ENCODE measurements around the gene GJC2. TPM values are rescaled to one million over a fixed set of nuclear protein-coding genes. Genes with fewer than 3 reads are reported as not detected.
"Not testable (repeated sequence)": the region's sequence is repeated elsewhere in the genome, so short reads cannot be mapped to it uniquely, and the experiment has no call there.

The GJC2 gene
- total RNA-seq, 1 donor from 2014 or later, result 1.3 TPM

GRCh38 chr1:228168563-228169270 is 19.0 kb downstream of the GJC2 start:
- no peaks in the 10 kb centered on the region for H3K36me3 Mint-ChIP-seq
- no peak for TF ChIP-seq CTCF (conservative IDR thresholded peaks at IDR 0.05)
- H3K27me3 Mint-ChIP-seq, result no peaks in the 10 kb centered on the region
- H3K4me1 Mint-ChIP-seq (ENCODE audit: unreplicated experiment), result peaks cover 9% of the 10 kb centered on the region
- H3K4me3 Mint-ChIP-seq, result no peak overlapping the region
- DNase-seq (ENCODE audit: extremely low spot score, unreplicated experiment), result no peak
- peak overlapping the region; percentile 66 for H3K27ac Mint-ChIP-seq
- H3K9me3 Mint-ChIP-seq, result no peaks in the 10 kb centered on the region

- Mint-ChIP-seq H3K4me1 (ENCODE audit: unreplicated experiment) (peaks cover 9% of the 10 kb centered on the region), H3K27ac (peak overlapping the region; percentile 66)
- DNase-seq (ENCODE audit: extremely low spot score, unreplicated experiment), result no peak
Measured at GRCh38 chr1:228169345-228169744, 19.6 kb downstream of the GJC2 start.

DNA sequence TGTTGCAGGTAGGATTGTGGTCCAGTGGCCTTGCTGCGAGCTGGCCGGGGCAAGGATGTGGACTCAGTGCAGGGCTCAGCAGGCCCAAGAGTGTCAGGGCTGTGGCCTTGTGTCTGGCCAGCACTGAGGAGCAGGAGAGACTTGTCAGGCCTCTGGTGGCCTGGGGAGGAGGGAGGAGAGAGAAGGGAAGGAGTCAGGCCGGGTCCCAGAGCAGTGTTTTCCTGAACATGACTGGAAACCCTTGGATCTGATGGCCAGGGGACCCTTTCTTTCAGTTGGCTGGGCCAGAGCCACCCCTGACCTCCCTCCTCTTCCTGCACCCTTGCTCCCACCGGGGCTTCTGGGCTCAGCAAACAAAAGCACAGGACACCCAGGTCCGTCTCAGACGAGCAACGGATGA is 20.9 kb downstream of the GJC2 start:
- no peak for TF ChIP-seq CTCF (conservative IDR thresholded peaks at IDR 0.05)
- Mint-ChIP-seq H3K27me3 (no peaks in the 10 kb centered on the region), H3K27ac (no peak overlapping the region), H3K4me3 (no peak overlapping the region), H3K4me1 (ENCODE audit: unreplicated experiment) (peaks cover 9% of the 10 kb centered on the region), H3K9me3 (no peaks in the 10 kb centered on the region), H3K36me3 (no peaks in the 10 kb centered on the region)
- DNase-seq (ENCODE audit: extremely low spot score, unreplicated experiment), result no peak

More at GRCh38 chr1:228169345-228169744, 19.6 kb downstream of the GJC2 start:
- Mint-ChIP-seq H3K9me3 (no peaks in the 10 kb centered on the region), H3K27me3 (no peaks in the 10 kb centered on the region), H3K36me3 (no peaks in the 10 kb centered on the region), H3K4me3 (peak overlapping the region; percentile 2)
- no peak for TF ChIP-seq CTCF (conservative IDR thresholded peaks at IDR 0.05)

DNA sequence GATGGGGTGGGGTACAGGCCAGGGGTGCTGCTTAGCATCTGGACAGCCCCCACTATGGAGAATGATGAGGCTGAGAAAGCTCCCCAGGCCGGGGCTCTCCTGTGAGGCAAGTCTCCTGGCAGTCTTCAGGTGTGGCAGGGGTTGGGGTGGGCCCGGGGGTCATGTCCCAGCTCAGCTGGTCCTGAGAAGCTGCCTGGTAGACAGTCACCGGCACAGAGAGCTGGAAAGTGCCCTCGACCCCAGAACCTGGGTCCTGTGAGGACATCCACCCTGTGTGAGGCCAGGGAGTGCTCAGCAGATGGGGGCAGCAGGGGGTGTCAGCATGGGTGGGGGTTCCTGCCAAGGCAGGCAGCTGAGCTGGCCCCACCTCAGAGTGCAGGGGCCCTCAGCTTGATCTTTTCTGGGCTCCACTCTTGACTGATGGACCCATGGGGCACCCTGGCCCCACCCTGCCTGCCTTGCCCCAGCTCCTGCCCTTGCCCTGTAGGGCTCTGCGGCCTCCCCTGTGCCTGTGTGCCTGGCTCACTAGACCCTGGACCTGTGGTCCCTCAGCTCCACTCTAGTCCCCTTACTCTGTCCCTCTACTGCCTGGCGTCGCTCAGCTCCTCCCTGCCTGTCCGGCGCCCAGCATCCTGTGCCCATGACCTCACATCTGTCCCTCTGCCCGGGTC is 21.6 kb downstream of the GJC2 start:
- Mint-ChIP-seq H3K9me3 (no peaks in the 10 kb centered on the region), H3K4me3 (no peak overlapping the region), H3K27me3 (no peaks in the 10 kb centered on the region), H3K4me1 (ENCODE audit: unreplicated experiment) (peaks cover 9% of the 10 kb centered on the region), H3K36me3 (no peaks in the 10 kb centered on the region), H3K27ac (no peak overlapping the region)
- DNase-seq (ENCODE audit: extremely low spot score, unreplicated experiment), result no peak
- TF ChIP-seq CTCF (conservative IDR thresholded peaks at IDR 0.05), result no peak

- TF ChIP-seq CTCF (conservative IDR thresholded peaks at IDR 0.05), result no peak
- H3K27ac Mint-ChIP-seq, result no peak overlapping the region
Measured at GRCh38 chr1:228172591-228173527, 23.1 kb downstream of the GJC2 start.

DNA sequence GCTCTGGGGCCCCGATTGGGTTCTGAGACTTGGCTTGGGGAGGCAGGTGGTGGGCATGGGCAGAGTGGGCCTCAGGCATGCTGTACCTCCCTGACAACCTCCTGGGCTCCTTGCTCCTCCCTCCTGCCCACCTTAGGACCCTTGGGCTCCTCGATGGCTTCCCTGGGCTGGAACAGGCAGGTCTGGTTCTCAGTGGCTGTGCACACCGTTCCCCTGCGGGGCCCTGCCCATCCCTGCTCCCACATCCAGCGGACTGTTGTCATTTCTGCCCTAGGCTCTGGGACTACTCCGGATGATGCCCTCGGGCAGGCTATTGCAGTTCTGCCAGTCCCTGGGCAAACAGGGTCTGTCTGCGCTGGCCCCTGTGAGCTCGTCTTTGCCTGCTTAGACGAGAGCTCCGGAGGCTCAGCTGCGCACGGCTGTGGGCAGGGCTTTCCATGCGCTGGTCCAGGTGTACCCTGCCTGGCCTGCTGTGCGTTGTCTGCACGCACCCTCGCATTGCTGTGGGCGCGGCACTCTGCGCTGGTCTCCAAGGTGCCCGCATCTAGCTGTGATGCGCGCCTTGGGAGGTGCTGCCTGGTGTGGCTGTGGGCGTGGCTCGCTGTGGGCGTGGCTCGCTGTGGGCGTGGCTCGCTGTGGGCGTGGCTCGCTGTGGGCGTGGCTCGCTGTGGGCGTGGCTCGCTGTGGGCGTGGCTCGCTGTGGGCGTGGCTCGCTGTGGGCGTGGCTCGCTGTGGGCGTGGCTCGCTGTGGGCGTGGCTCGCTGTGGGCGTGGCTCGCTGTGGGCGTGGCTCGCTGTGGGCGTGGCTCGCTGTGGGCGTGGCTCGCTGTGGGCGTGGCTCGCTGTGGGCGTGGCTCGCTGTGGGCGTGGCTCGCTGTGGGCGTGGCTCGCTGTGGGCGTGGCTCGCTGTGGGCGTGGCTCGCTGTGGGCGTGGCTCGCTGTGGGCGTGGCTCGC is 24.1 kb downstream of the GJC2 start:
- H3K27me3 Mint-ChIP-seq; DNase-seq (ENCODE audit: extremely low spot score, unreplicated experiment); H3K4me3 Mint-ChIP-seq; H3K4me1 Mint-ChIP-seq (ENCODE audit: unreplicated experiment); H3K36me3 Mint-ChIP-seq; H3K9me3 Mint-ChIP-seq; H3K27ac Mint-ChIP-seq: not testable (repeated sequence)

More at GRCh38 chr1:228172591-228173527, 23.1 kb downstream of the GJC2 start:
- no peaks in the 10 kb centered on the region for H3K9me3 Mint-ChIP-seq
- no peaks in the 10 kb centered on the region for H3K36me3 Mint-ChIP-seq
- H3K4me3 Mint-ChIP-seq, result no peak overlapping the region
- peaks cover under 1% of the 10 kb centered on the region for H3K4me1 Mint-ChIP-seq (ENCODE audit: unreplicated experiment)
- H3K27me3 Mint-ChIP-seq, result no peaks in the 10 kb centered on the region
- DNase-seq (ENCODE audit: extremely low spot score, unreplicated experiment), result no peak

All from type B pancreatic cell (in vitro differentiated cells).